OCI-LY1 (cell line): ENCODE data around the gene EPB41L2.

Experiments used
- EZH2 ChIP-seq: fragments of 200-600 bp; sonication (generic), shearing (Covaris generic); IDR thresholded peaks from 2 replicates; pipeline ENCODE4 v1.8.0; 2017; ENCODE audit warnings: borderline replicate concordance, mixed run types, mild to moderate bottlenecking, antibody characterized with exemption, low read length, moderate library complexity, mixed read lengths
- TF ChIP-seq, protein P1 (sequence below): fragments of 200-600 bp; sonication (generic), shearing (Covaris generic); IDR thresholded peaks from 2 replicates; pipeline ENCODE4 v1.5.1; 2017; ENCODE audit warnings: mild to moderate bottlenecking, antibody characterized with exemption, low read length, moderate library complexity, mixed read lengths

DNA sequence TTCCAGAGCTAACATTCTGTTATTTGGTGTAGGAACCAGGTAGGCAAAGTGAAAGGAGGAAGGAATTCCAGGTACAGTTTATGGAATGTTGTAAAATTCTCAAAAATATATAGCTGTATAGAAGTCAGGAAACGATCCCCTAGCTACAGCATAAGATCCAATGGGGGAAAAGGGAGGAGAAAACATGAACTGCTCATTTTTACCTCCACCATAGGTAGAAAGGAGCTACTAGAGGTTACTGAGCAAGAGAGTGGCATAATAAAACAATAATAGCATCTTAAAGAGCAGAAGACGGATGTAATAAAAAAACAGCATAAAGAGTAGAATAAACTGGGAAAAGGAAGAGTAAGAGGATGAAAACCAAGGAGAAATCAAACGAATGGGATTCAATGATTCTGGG, 26.9 kb downstream of the EPB41L2 start:
- TF ChIP-seq, protein P1, sequence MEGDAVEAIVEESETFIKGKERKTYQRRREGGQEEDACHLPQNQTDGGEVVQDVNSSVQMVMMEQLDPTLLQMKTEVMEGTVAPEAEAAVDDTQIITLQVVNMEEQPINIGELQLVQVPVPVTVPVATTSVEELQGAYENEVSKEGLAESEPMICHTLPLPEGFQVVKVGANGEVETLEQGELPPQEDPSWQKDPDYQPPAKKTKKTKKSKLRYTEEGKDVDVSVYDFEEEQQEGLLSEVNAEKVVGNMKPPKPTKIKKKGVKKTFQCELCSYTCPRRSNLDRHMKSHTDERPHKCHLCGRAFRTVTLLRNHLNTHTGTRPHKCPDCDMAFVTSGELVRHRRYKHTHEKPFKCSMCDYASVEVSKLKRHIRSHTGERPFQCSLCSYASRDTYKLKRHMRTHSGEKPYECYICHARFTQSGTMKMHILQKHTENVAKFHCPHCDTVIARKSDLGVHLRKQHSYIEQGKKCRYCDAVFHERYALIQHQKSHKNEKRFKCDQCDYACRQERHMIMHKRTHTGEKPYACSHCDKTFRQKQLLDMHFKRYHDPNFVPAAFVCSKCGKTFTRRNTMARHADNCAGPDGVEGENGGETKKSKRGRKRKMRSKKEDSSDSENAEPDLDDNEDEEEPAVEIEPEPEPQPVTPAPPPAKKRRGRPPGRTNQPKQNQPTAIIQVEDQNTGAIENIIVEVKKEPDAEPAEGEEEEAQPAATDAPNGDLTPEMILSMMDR: no peak
- no peak for TF ChIP-seq EZH2
